ENCODE measurements around the gene AHCTF1.

Gene AHCTF1, protein sequence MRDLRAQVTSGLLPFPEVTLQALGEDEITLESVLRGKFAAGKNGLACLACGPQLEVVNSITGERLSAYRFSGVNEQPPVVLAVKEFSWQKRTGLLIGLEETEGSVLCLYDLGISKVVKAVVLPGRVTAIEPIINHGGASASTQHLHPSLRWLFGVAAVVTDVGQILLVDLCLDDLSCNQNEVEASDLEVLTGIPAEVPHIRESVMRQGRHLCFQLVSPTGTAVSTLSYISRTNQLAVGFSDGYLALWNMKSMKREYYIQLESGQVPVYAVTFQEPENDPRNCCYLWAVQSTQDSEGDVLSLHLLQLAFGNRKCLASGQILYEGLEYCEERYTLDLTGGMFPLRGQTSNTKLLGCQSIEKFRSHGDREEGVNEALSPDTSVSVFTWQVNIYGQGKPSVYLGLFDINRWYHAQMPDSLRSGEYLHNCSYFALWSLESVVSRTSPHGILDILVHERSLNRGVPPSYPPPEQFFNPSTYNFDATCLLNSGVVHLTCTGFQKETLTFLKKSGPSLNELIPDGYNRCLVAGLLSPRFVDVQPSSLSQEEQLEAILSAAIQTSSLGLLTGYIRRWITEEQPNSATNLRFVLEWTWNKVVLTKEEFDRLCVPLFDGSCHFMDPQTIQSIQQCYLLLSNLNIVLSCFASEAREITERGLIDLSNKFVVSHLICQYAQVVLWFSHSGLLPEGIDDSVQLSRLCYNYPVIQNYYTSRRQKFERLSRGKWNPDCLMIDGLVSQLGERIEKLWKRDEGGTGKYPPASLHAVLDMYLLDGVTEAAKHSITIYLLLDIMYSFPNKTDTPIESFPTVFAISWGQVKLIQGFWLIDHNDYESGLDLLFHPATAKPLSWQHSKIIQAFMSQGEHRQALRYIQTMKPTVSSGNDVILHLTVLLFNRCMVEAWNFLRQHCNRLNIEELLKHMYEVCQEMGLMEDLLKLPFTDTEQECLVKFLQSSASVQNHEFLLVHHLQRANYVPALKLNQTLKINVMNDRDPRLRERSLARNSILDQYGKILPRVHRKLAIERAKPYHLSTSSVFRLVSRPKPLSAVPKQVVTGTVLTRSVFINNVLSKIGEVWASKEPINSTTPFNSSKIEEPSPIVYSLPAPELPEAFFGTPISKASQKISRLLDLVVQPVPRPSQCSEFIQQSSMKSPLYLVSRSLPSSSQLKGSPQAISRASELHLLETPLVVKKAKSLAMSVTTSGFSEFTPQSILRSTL (N-terminal part only)

DNA sequence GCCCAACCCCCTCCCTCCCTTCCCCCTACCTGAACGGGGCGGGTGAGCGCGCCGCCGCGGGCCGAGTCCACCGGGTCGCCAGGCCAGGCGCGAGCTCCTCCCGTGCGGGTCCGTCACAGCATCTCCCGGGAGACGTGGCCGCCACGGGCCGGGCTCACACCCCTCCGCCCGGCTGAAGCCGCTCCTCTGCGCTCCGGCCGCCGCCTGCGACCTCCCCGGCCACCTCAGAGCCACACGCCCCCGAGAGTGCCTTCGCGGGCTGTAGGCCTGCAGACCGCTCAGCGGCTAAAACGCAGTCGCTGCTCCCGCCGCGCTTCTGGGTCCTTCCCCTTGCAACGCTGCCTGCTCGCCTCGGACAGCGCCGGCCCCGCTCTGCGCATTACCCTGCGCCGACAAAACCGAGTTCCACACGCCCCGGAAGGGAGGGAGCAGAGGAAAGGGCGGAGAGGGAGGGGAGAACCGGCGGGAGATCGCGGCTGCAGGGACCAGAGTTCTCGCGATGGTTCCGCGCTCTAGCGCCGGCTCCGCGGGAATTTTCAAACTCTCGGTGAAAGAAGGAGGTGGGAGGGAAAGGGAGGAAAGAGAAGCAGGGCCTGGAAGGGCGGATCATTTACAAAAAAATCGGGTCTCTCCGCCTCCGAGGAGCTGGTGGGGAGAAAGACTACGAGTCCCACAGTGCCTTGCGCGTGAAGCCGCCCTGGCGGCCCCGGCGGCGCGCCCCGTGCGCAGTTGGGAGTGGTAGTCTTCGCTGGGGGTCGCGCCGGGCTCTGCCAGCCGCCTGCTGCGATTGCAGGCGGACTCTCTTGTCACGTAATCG is at the start of gene AHCTF1:
Gene AHCTF1, minus strand, starts transcription at position 400 of the 817 bp plus-strand sequence. CDS start 13,578 bp downstream, outside the sequence.
- peak; percentile 98 for DNase-seq (ENCODE audit: low spot score)

DNA sequence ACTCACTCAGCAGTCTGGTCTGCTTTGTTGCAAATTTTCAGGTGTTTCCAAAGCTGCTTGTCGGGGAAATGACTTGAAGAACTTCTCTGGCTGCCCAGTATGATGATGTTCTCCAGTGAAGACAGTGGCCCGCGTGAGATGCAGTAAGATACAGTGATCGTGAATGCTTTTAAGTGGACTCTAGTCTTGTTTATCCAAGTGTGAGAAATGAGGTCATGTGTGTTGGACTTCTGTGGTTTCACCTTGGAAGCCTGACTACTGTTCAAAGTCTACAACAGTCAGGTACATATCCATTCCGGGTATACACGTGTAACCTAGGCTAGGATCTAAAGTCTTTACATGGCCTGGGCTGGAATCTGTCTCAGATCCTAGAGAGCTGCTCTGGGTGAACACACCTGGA is 47.0 kb upstream of the AHCTF1 start:
- no peak for DNase-seq (ENCODE audit: low spot score)
- TF ChIP-seq, protein P1, sequence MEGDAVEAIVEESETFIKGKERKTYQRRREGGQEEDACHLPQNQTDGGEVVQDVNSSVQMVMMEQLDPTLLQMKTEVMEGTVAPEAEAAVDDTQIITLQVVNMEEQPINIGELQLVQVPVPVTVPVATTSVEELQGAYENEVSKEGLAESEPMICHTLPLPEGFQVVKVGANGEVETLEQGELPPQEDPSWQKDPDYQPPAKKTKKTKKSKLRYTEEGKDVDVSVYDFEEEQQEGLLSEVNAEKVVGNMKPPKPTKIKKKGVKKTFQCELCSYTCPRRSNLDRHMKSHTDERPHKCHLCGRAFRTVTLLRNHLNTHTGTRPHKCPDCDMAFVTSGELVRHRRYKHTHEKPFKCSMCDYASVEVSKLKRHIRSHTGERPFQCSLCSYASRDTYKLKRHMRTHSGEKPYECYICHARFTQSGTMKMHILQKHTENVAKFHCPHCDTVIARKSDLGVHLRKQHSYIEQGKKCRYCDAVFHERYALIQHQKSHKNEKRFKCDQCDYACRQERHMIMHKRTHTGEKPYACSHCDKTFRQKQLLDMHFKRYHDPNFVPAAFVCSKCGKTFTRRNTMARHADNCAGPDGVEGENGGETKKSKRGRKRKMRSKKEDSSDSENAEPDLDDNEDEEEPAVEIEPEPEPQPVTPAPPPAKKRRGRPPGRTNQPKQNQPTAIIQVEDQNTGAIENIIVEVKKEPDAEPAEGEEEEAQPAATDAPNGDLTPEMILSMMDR (IDR thresholded peaks at IDR 0.05; ENCODE audit: extremely low read depth, missing control alignments), result no peak

More for the DNA sequence above, at the start of gene AHCTF1:
- TF ChIP-seq, protein P1 (IDR thresholded peaks at IDR 0.05; ENCODE audit: extremely low read depth, missing control alignments), result no peak

DNA sequence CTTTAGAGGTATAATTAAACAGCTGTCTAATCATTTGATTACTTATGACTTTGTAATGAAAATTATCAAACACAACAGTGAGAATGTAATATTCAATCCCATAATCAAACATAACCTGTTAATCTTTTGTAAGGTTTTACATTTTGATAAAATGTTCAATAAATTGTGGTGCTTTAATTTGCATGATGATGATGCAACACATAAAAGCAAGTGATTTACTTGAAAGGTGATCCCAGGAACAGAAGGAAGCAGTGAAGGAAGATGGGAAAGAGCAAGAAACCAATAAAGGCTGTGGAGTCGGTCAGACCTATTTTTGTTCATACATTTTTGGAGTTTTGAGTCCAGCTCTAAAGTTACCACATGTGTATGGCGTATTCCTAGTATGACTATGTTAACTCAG is 46.5 kb upstream of the AHCTF1 start:
- TF ChIP-seq, protein P1 (IDR thresholded peaks at IDR 0.05; ENCODE audit: extremely low read depth, missing control alignments), result no peak
- no peak for DNase-seq (ENCODE audit: low spot score)

DNA sequence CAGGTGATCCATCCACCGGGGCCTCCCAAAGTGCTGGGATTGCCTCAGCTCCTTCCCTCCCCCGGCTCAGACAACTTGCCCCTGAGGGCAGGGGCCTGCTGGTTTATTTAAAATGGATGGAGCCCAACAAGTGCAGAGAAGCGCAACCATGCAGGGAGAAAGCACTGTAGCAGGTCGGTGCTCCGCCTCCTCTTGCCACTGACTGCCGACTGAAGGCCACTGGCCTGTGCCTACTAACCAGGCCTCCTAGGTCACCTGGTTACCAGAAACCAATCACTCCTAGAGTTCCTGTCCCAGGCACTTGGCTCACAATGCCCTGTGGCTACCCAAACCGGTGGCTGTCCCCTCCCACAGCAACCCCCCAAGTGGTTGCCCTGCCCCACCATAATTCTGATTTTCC is 40.2 kb upstream of the AHCTF1 start:
- DNase-seq (ENCODE audit: low spot score), result no peak
- TF ChIP-seq, protein P1 (IDR thresholded peaks at IDR 0.05; ENCODE audit: extremely low read depth, missing control alignments), result no peak

DNA sequence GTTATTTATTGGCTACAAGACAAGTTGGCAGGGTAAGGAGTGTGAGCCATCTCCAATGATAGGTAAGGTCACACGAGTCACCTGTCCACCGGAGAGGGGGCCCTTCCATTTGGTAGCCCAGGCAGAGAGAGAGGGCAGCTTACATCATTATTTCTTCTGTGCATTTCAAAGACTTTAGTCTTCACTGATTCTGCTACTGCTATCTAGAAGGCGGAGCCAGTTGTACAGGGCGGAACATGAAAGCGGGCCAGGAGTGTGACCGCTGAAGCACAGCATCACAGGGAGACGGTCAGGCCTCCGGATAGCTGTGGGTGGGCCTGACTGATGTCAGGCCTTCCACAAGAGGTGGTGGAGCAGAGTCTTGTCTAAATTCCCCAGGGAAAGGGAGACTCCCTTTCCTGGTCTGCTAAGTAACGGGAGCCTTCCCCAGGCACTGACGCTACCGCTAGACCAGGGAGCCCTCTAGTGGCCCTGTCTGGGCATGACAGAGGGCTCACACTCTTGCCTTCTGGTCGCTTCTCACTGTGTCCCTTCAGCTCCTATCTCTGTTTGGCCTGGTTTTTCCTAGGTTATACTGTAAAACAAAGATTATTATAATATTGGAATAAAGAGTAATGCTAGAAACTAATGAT is 39.5 kb upstream of the AHCTF1 start:
- TF ChIP-seq, protein P1 (IDR thresholded peaks at IDR 0.05; ENCODE audit: extremely low read depth, missing control alignments), result no peak
- no peak for DNase-seq (ENCODE audit: low spot score)

DNA sequence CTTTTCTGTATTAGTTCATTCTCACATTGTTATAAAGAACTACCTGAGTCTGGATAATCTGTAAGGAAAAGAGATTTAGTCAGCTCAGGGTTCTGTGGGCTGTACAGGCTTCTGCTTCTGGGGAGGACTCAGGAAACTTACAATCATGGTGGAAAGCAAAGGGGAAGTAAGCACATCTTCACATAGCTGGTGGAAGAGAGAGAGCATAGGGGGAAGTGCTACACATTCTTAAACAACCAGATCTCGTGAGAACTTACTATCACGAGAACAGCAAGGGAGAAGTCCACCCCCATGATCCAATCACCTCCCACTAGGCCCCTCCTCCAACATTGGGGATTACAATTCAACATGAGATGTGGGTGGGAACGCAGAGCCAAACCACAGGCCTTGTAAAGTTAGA is 37.9 kb upstream of the AHCTF1 start:
- DNase-seq (ENCODE audit: low spot score), result no peak
- TF ChIP-seq, protein P1 (IDR thresholded peaks at IDR 0.05; ENCODE audit: extremely low read depth, missing control alignments), result no peak
